ENCODE results near the gene APOOL.
"Not testable (repeated sequence)": the region's sequence is repeated elsewhere in the genome, so short reads cannot be mapped to it uniquely, and the experiment has no call there.

The APOOL gene, protein sequence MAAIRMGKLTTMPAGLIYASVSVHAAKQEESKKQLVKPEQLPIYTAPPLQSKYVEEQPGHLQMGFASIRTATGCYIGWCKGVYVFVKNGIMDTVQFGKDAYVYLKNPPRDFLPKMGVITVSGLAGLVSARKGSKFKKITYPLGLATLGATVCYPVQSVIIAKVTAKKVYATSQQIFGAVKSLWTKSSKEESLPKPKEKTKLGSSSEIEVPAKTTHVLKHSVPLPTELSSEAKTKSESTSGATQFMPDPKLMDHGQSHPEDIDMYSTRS

DNA sequence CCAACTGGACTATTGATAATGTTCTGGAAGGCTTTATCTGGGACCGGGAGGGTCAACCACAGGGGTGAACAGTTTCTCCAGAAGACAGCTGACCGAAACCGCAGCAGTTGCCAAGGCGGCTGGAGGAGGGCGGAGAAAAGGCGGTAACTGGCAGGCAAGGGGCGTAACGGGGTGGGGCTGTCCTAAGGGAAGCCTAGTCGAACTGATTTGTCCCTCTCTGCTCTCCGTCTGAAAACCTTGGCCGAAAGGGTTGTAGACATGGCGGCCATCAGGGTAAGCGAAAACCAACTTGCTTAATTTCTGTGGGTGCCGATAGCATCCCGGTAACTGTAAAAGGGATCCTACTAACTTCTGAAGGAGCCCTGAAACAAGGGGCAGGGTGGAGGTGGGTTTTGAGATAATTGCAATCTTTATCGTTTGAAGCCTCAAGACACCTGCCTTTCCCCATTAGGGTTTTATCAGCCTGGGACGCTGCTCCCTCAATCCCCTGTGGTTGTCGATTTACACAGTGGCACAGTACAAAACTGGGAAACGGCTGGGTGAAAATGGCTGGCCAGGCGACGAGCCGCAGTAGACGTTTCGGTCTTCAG is at the start of gene APOOL:
Gene APOOL, plus strand, starts transcription at position 223 of the 590 bp plus-strand sequence. Its CDS starts 36 bp downstream, at position 259.
- DNase-seq (ENCODE audit: low spot score) = peak; percentile 81

DNA sequence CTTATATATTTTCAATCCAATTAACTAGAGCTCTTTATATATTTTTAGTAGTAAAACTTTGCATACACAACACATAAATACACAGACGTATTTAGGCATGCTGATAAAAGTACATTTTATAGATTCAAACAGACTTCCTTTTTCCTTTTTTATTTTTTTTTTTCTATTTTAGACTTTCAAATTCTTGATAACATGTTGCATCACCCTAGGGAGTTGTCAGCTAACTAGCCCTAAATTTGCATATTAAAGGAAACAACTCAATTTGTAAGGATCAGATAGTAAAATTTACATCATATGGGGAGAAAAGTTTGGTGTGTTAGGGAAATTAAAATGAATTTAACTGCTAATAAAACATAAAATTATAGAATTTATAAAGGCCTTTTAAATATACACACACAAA is 47.4 kb upstream of the APOOL start:
- DNase-seq (ENCODE audit: low spot score) = no peak

DNA sequence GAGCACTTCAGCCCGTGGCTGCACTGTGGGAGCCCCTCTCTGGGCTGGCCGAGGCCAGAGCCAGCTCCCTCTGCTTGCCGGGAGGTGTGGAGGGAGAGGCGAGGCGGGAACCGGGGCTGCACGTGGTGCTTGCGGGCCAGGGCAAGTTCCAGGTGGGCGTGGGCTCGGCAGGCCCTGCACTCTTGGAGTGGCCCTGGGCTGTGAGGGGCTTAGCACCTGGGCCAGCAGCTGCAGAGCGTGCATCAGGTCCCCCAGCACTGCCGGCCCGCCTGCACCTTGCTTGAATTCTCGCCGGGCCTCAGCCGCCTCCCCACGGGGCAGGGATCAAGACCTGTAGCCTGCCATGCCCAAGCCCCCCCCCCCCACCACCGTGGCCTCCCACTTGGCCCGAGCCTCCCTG is 28.9 kb upstream of the APOOL start:
- DNase-seq (ENCODE audit: low spot score) = no peak

DNA sequence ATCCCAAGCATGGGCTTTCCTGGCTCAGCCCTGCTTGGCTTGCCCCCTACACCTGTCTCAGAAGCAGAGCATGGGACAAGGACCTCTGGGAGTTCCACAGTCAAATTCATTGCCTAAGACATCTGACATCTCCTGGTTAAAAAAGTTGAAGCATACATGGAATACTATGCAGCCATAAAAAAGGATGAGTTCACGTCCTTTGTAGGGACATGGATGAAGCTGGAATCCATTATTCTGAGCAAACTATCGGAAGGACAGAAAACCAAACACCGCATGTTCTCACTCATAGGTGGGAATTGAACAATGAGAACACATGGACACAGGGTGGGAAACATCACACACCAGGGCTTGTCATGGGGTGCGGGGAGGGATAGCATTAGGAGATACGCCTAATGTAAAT is 11.9 kb upstream of the APOOL start:
- DNase-seq (ENCODE audit: low spot score) = not testable (repeated sequence)

DNA sequence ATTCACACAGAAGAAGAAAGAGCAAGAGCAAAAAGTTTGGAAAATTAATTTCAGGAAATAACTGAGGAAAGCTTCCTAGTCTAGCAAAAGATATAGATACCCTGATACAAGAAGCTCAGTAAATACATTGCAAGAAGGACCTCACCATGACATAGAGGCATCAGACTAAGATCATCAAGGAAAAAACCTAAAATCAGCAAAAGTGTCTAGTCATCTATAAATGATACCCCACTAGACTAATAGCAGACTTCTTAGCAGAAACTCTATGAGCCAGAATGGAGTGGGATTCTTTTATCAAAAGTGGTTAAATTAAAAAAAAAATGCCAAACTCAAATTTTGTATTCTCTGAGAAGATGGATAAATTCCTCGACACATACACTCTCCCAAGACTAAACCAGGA is 10.5 kb upstream of the APOOL start:
- no peak for DNase-seq (ENCODE audit: low spot score)

DNA sequence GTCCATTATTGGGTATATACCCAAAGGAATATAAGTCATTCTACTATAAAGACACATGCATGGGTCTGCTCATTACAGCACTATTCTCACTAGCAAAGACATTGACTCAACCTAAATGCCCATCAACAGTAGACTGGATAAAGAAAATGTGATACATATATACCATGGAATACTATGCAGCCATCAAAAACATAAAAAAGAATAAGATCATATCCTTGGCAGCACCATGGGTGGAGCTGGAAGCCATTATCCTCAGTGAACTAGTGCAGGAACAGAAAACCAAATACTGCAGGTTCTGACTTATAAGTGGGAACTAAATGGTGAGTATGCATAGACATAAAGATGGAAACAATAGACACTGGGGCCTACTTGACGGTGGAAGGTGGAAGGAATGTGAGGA is 2.3 kb upstream of the APOOL start:
- DNase-seq (ENCODE audit: low spot score) = no peak

DNA sequence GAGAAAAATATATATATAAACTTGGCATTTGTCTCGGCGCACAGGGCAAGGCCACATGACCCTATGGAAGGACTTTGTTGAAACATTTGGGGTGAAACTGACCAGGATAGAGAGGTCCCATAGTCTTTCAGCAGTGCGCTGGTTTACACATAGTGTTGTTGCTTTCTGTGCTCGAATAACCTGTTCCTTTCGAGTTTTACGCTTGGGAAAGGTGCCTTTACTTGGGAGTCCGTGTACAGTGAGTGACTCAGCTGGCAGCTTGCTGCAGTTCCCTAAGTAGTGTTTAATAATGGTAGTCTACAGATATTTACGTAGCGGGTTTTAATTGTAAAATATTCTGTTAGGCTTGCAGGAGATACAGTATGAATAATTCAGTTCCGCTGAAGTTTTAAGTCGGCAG is 578 bp downstream of the APOOL start:
- DNase-seq (ENCODE audit: low spot score) = no peak

DNA sequence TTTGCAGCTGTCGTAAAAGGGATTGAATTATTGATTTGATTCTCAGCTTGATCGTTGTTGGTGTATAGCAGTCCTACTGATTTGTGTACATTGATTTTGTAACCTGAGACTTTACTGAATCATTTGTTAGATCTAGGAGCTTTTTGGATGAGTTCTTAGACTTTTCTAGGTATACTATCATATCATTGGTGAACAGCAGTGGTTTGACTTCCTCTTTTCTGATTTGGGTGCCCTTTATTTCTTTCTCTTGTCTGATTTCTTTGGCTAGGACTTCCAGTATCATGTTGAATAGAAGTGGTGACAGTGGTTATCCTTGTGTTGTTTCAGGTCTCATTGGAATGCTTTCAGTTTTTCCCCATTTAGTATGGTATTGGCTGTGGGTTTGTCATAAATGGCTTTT is 8.4 kb downstream of the APOOL start:
- DNase-seq (ENCODE audit: low spot score) = no peak

DNA sequence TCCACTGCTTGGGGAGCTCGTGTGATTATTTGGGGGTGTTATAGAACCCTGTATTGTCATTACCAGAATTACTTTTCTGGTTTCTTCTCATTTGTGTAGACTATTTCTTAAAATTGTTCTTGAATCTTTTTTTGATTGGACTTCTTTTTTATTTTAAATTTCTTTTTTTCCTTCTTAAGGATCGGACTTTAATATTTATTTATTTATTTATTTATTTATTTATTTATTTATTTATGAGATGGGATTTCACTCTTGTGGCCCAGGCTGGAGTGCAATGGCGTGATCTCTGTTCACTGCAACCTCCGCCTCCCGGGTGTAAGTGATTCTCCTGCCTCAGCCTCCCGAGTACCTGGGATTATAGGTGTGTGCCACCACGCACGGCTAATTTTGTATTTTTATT is 11.7 kb downstream of the APOOL start:
- DNase-seq (ENCODE audit: low spot score) = not testable (repeated sequence)

DNA sequence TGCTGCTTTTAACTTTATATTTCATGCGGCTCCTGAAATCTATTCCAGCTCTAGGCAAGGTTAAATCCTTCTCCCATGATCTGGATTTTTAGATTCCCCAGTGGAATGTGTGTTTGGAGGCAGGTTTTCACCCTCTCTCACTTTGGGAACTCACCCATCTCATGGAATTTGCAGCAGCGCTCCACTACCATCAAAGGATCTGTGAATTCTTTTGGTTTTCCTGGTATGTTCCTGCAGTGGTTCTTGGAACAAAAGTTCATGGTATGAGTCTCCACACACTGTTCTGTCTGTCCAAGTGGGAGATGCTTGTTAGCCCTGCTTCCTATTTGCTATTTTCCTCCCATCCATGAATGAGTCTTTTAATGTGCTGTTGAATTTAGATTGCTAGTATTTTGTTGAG is 14.0 kb downstream of the APOOL start:
- DNase-seq (ENCODE audit: low spot score) = no peak

DNA sequence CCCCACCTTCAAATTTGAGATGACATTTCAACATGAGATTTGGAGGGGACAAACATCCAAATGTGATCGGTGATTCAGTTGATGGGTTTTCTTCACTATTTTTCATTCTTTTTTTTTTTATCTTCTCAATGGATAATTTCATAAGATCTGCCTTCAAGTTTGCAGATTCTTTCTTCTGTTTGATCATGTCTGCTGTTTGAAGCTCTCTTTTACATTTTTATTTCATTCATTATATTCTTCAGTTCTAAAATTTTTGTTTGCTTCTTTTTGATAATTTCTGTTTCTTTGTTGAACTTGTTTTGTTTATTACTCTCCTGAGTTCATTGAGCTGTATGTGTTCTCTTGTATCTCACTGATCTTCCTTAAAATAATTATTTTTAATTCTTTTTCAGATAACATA is 14.8 kb downstream of the APOOL start:
- DNase-seq (ENCODE audit: low spot score) = no peak

DNA sequence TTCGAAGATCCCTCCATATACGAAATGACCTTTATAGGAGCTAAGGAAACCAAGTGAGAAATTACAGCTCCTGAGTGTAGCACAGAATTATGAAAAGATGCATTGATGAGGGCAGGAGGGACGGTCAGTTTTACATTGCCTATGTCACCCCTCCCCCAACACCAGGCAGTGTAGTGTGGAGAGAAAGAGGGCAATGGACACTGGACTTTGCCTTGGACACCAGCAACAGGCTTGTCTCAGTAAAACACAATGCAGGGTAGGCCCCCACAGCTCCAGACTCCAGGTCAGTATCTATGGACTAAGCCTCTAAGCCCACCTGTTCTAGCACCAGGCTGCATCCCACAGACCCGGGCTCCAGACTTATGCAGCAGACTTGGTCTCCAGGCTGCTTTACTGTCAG is 16.5 kb downstream of the APOOL start:
- DNase-seq (ENCODE audit: low spot score) = no peak

DNA sequence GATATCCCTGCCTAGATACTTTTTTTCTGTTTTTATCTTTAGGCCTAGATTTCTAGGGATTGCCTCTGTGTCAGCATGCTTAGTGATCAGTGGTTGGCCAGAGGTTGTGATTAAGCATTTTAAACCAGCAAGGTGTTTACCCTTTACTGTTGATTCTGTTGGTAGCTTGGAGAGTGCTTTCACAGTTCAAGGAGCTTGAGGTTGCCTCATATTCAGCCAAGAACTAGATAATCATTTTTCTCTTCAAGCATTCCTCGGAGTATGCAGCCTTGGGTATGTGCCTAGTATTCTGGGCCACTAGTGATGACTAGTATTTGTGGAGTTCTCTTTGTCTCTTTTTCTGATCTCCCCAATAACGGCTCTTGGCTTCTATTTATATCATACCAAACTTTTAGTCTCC is 20.4 kb downstream of the APOOL start:
- DNase-seq (ENCODE audit: low spot score) = no peak

DNA sequence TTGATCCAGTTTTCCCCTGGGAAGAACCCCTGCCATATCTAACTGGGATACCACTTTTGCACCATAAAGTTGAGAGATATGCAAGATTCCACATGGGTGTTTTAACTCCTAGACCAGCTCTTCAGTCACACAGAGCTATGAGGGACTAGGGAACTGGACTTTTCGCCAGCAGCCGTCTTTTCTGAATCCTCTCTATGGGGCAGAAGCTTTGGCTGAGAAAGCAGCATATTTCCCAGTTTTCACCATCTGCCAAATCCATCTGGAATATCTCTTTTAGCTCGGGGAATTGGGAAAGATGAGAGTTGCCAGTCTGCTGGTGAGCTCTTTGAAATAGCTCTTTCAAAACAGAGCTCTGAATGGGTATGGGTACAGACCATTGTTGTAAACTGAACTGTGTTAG is 20.9 kb downstream of the APOOL start:
- no peak for DNase-seq (ENCODE audit: low spot score)

DNA sequence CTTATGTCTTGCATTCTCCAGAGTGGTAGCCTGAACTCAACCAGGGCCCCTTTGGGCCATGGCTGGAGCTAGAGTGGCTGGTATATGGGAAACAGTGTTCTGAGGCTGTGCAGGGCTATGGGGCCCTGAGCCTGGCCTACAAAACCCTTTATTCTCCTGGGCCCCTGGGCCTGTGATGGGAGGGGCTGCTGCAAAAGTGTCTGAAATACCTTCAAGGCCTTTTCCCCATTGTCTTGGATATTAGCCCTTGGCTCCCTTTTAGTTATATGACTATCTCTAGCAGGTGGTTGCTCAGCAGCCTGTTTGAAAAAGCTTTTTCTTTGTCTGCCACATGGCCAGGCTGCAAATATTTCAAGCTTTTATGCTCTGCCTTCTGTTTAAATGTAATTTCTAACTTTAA is 22.5 kb downstream of the APOOL start:
- DNase-seq (ENCODE audit: low spot score) = no peak

DNA sequence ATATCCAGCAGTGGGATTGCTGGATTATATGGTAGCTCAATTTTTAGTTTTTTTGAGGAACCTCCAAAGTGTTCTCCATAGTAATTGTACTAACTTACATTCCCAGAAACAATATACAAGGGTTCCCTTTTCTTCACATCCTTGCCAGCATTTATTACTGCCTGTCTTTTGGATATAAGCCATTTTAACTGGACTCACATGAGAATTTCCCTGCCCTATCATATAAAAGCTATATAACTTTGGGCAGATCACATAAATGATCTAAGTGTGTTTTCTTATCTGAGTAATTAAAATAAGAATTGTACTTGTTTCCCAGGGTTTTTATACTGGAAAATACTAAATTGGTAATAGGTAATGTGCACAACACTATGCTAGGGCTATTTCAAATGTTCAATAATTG is 25.4 kb downstream of the APOOL start:
- no peak for DNase-seq (ENCODE audit: low spot score)

DNA sequence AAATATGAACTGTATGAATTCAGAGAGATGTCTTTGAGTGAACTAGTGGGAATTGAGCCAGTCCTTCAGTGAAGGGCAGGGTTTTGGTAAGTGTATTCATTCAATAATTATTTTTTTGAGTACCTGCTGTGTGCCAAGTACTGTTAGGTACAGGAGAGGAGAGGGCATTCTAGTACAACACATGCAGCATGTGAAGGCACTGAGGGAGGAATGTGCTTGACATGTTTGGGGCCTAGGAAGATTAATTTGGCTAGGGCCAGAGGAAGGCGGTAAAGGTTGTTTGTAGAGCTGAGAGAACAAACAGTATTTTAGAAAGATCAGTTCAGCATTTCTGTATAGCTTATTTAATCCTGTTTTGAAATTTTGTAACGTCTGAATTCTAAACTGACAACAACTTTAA is 27.8 kb downstream of the APOOL start:
- no peak for DNase-seq (ENCODE audit: low spot score)

DNA sequence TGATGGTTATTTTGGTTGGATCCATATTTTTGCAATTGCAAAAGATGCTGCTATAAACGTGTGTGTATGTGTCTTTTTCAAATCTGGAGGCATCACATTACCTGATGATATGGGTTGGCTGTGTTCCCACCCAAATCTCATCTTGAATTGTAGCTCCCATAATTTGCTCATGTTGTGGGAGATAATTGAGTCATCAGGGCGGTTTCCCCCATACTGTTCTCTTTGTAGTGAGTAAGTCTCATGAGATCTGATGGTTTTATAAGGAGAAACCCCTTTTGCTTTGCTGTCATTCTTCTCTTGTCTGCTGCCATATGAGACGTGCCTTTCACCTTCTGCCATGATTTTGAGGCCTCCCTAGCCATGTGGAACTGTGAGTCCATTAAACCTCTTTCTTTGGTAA is 33.4 kb downstream of the APOOL start:
- no peak for DNase-seq (ENCODE audit: low spot score)

DNA sequence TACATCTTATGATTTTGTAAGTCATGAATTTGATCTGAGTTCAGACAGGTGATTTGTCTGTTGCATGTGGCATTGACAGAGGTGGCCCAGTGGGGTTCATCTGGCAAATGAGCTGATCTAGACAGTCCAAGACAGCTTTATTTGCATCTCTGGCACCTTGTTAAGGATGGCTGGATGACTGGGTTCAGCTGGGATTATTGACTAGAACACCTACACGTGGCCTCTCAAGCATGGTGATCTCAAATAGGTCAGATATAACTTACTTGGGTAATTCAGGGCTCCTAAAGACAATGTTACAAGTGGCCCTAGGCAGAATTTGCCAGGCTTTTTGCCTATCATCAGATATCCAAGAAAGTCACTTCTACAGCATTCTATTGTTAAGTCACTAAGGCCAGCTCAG is 48.0 kb downstream of the APOOL start:
- DNase-seq (ENCODE audit: low spot score) = no peak

DNA sequence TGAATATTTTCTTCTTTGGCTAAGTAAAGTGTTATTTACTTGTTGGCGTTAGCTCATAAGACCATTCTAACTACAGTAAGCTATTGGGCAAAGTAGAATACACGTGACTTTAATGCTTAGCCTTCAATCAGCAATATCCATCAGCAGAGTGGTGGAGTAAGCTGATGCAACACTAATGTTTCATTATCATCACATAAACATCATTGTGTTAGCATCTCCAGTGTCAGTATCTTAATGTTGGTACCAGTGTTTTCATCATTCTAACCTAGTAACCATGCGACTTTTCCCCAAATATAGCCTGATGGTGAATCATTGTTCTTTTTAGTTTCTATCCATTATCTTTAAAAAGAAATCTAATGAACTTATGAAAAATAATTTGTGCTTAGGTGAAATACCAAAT is 48.5 kb downstream of the APOOL start:
- no peak for DNase-seq (ENCODE audit: low spot score)

DNA sequence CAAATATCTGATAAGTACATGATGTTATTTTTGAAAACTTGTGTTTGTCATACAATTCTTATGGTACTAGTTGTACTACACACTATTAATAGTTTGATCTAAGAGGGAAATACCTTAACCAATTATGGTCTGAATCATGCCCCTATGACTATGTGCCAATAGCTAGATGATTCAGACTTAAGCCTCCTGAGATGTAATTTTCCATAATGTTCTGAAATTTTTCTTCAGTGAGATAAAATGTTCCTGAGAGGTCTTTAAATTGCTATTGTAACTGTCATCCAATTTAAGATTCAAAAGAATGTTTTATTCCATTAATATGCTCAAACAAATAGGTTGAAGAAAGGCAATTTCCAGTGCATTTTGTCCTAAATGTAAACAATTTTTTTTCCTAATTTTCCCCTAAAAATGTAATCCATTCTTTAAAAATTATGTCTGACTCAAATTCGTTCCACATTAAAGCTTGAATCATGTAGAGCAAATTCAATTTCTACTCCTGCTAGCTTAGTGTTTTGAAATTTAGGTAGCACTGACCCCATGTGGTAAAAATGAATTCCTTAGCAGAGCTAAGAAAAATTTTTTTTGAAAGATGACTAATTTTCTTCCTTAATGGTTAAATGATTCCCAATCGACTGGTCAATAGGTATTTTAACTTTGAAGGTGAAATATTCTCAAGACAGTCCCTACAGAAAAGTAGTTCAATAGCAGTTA is 49.1 kb downstream of the APOOL start:
- no peak for DNase-seq (ENCODE audit: low spot score)

DNA sequence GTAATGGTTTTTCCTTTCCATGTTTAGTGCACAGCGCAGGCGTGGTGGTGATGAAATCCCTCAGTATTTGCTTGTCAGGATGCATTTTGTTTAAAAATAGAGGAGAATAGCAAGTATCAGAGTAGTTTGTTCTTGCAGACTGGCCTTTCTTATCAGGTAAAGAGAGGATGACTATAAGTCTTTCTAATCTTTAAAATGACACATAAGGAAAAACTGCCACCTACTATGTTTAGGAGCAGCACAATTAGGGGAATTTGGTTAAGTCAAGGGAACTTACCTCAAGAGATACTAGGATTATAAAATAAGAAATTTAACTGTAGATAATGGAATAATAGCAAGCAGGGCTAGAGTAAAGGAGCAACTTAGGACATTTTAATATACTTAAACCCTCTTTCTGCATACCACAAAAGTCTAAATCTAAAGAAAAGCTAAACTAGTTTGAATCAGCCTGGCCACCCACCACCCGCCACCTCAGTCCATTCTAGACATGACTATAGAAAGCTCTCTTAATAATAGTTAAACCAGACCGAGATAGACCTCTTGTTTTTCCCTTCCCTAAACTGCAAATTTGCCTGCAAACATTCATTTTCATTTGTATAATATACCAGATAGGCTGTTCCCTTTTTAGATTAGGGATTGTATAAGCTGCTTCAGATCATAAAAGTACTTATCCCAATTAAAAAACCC is 62.0 kb downstream of the APOOL start:
- DNase-seq (ENCODE audit: low spot score) = no peak

DNA sequence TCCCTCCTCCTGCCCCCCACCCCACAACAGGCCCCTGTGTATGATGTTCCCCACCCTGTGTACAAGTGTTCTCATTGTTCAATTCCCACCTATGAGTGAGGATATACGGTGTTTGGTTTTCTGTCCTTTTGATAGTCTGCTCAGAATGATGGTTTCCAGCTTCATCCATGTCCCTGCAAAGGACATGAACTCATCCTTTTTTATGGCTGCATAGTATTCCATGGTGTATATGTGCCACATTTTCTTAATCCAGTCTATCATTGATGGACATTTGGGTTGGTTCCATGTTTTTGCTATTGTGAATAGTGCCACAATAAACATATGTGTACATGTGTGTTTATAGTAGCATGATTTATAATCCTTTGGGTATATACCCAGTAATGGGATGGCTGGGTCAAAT is 73.6 kb downstream of the APOOL start:
- not testable (repeated sequence) for DNase-seq (ENCODE audit: low spot score)
